IMR-90 (cell line): Measurements from ENCODE around the gene AFAP1L2. TPM values are rescaled to one million over a fixed set of nuclear protein-coding genes. Genes with fewer than 3 reads are reported as not detected.

ENCODE experiments used
- ATAC-seq: fragments of 200-7000 bp; cut with Tn5 transposase; 2 replicates; pipeline ENCODE4 v1.9.1; 2020; ENCODE audit warnings: low read depth, mild to moderate bottlenecking, moderate library complexity
- BruUV-seq: library from RNA; stranded (reverse); fragments of 400-500 nt; replicated peaks from 2 replicates; lab custom pipeline; 2021; lab: Mats Ljungman, UMichigan
- CTCF ChIA-PET: fragments of 300-600 bp; formaldehyde crosslinking; extraction: SDS; loops from one replicate; lab custom pipeline; 2021; ENCODE audit warnings: antibody characterized with exemption; lab: Yijun Ruan, JAX
- POLR2A ChIA-PET: fragments of 300-600 bp; sonication (Branson Sonifier 250); formaldehyde crosslinking; loops from one replicate; lab custom pipeline; 2022; ENCODE audit warnings: antibody characterized with exemption; ENCODE audit not compliant: unreplicated experiment; lab: Charles Lee
- DNase-seq: peaks from one replicate; pipeline ENCODE4 v3.0.0; 2013
- H2AFZ ChIP-seq: replicated peaks from 2 replicates; pipeline ENCODE3; 2013; ENCODE audit warnings: low read length, mild to moderate bottlenecking; ENCODE audit not compliant: poor library complexity
- H2AK5ac ChIP-seq: 2 replicates; pipeline ENCODE4 v1.6.1; 2013; ENCODE audit warnings: low read depth, low read length, inconsistent platforms
- H2AK9ac ChIP-seq: replicated peaks from 2 replicates; pipeline ENCODE3; 2013; ENCODE audit warnings: mild to moderate bottlenecking, low read depth, low read length, moderate library complexity; ENCODE audit not compliant: poor library complexity
- H2BK120ac ChIP-seq: 2 replicates; pipeline ENCODE4 v1.6.1; 2013; ENCODE audit warnings: low read depth, low read length, inconsistent platforms
- H2BK15ac ChIP-seq: 3 replicates; pipeline ENCODE4 v1.6.1; 2013; ENCODE audit warnings: low read depth, low read length, inconsistent platforms
- H2BK20ac ChIP-seq: 2 replicates; pipeline ENCODE4 v1.6.1; 2013; ENCODE audit warnings: low read depth, mild to moderate bottlenecking, inconsistent platforms, low read length, moderate library complexity
- H2BK5ac ChIP-seq: 2 replicates; pipeline ENCODE4 v1.6.1; 2013; ENCODE audit warnings: mild to moderate bottlenecking, low read depth, low read length, inconsistent platforms; ENCODE audit not compliant: poor library complexity, severe bottlenecking
- H3K14ac ChIP-seq: replicated peaks from 2 replicates; pipeline ENCODE4 v1.6.1; 2013; ENCODE audit warnings: low read depth, low read length, inconsistent platforms
- H3K18ac ChIP-seq: 2 replicates; pipeline ENCODE4 v1.6.1; 2013; ENCODE audit warnings: low read depth, low read length, control low read depth
- H3K23ac ChIP-seq: 2 replicates; pipeline ENCODE4 v1.6.1; 2013; ENCODE audit warnings: low read depth, low read length, inconsistent platforms
- H3K27ac ChIP-seq: 2 replicates; pipeline ENCODE4 v1.5.1; 2013; ENCODE audit warnings: mild to moderate bottlenecking, control low read depth, low read length; ENCODE audit not compliant: insufficient read depth
- H3K27me3 ChIP-seq: 2 replicates; pipeline ENCODE4 v1.6.1; 2013; ENCODE audit warnings: low read length; ENCODE audit not compliant: control insufficient read depth, insufficient read depth
- H3K36me3 ChIP-seq: 2 replicates; pipeline ENCODE4 v1.6.1; 2013; ENCODE audit warnings: low read length, mixed read lengths; ENCODE audit not compliant: control insufficient read depth, insufficient read depth
- H3K4ac ChIP-seq: 2 replicates; pipeline ENCODE4 v1.6.1; 2013; ENCODE audit warnings: low read depth, low read length, inconsistent platforms
- H3K4me1 ChIP-seq: 2 replicates; pipeline ENCODE4 v1.6.1; 2013; ENCODE audit warnings: low read length, mixed read lengths; ENCODE audit not compliant: control insufficient read depth, insufficient read depth
- H3K4me2 ChIP-seq: 2 replicates; pipeline ENCODE4 v1.6.1; 2013; ENCODE audit warnings: low read depth, mild to moderate bottlenecking, control low read depth, low read length, moderate library complexity
- H3K4me3 ChIP-seq: 2 replicates; pipeline ENCODE4 v1.5.1; 2013; ENCODE audit warnings: low read depth, mild to moderate bottlenecking, control low read depth, low read length, moderate library complexity; ENCODE audit not compliant: insufficient read depth
- H3K56ac ChIP-seq: 2 replicates; pipeline ENCODE4 v1.6.1; 2013; ENCODE audit warnings: low read length, inconsistent platforms; ENCODE audit not compliant: insufficient read depth; ENCODE audit errors: extremely low read depth
- H3K79me1 ChIP-seq, 2 experiments: 2 replicates each; pipeline ENCODE4 v1.6.1; 2013; ENCODE audit warnings: low read length in 2 of 2, inconsistent platforms in 1 of 2, low read depth in 1 of 2
- H3K9ac ChIP-seq: 2 replicates; pipeline ENCODE4 v1.6.1; 2013; ENCODE audit warnings: low read depth, low read length, control low read depth
- H3K9me1 ChIP-seq: 2 replicates; pipeline ENCODE4 v1.6.1; 2013; ENCODE audit warnings: low read length, inconsistent platforms; ENCODE audit not compliant: insufficient read depth
- H3K9me3 ChIP-seq: 2 replicates; pipeline ENCODE4 v1.6.1; 2013; ENCODE audit warnings: low read length; ENCODE audit not compliant: control insufficient read depth, insufficient read depth
- H4K20me1 ChIP-seq: 2 replicates; pipeline ENCODE4 v1.6.1; 2013; ENCODE audit warnings: low read length, inconsistent platforms; ENCODE audit not compliant: insufficient read depth
- H4K5ac ChIP-seq: 2 replicates; pipeline ENCODE4 v1.6.1; 2013; ENCODE audit warnings: mild to moderate bottlenecking, low read depth, low read length, control low read depth
- H4K8ac ChIP-seq, 2 experiments: 2 replicates each; pipeline ENCODE4 v1.6.1; 2013; ENCODE audit warnings: low read depth in 2 of 2, low read length in 2 of 2, control low read depth in 1 of 2, inconsistent platforms in 1 of 2
- H4K91ac ChIP-seq: 2 replicates; pipeline ENCODE4 v1.6.1; 2013; ENCODE audit warnings: low read depth, low read length, inconsistent platforms; ENCODE audit not compliant: insufficient read depth
- BHLHE40 ChIP-seq: fragments of 150-350 bp; IDR thresholded peaks from 2 replicates; pipeline ENCODE4 v1.6.1; 2016; ENCODE audit warnings: mild to moderate bottlenecking, low read depth, low read length
- CEBPB ChIP-seq: IDR thresholded peaks from 2 replicates; pipeline ENCODE4 v1.6.1; 2012; ENCODE audit warnings: low read depth, low read length, improper control_type of control experiment
- MAFK ChIP-seq: IDR thresholded peaks from 2 replicates; pipeline ENCODE4 v1.6.1; 2012; ENCODE audit warnings: low read depth, low read length, improper control_type of control experiment
- MAZ ChIP-seq: IDR thresholded peaks from 2 replicates; pipeline ENCODE4 v1.6.1; 2012; ENCODE audit warnings: low read depth, mild to moderate bottlenecking, low read length, improper control_type of control experiment, moderate library complexity, borderline replicate concordance
- MXI1 ChIP-seq: IDR thresholded peaks from 2 replicates; pipeline ENCODE4 v1.6.1; 2012; ENCODE audit warnings: low read depth, mild to moderate bottlenecking, low read length, moderate library complexity, borderline replicate concordance
- NFE2L2 ChIP-seq: fragments of 150-350 bp; IDR thresholded peaks from 2 replicates; pipeline ENCODE4 v1.6.1; 2016; ENCODE audit warnings: low read depth, mild to moderate bottlenecking, low read length
- RAD21 ChIP-seq: IDR thresholded peaks from 2 replicates; pipeline ENCODE4 v1.6.1; 2012; ENCODE audit warnings: low read length, improper control_type of control experiment
- RCOR1 ChIP-seq: IDR thresholded peaks from 2 replicates; pipeline ENCODE4 v1.6.1; 2012; ENCODE audit warnings: mild to moderate bottlenecking, low read length, improper control_type of control experiment; ENCODE audit not compliant: insufficient replicate concordance
- RFX5 ChIP-seq: IDR thresholded peaks from 2 replicates; pipeline ENCODE4 v1.8.0; 2012; ENCODE audit warnings: low read depth, mild to moderate bottlenecking, low read length, moderate library complexity
- SMC3 ChIP-seq: fragments of 150-350 bp; IDR thresholded peaks from 2 replicates; pipeline ENCODE4 v1.6.1; 2016; ENCODE audit warnings: low read depth, mild to moderate bottlenecking, antibody characterized with exemption, low read length, moderate library complexity
- USF2 ChIP-seq: fragments of 150-350 bp; IDR thresholded peaks from 2 replicates; pipeline ENCODE4 v1.6.1; 2017; ENCODE audit warnings: mild to moderate bottlenecking, antibody characterized with exemption, low read length, low read depth
- WGBS, 2 experiments: methylation state at CpG; one replicate each; pipeline versions ENCODE4 v1.1.5 to v1.1.7; 2013; ENCODE audit warnings: missing lambda C conversion rate in 2 of 2; ENCODE audit not compliant: insufficient read length in 1 of 2; ENCODE audit errors: extremely low coverage in 2 of 2; 5-methylcytosine and 5-hydroxymethylcytosine counted together
- dilution Hi-C: fragments of 300-500 bp; cut with HindIII; formaldehyde crosslinking; loops from one replicate; pipeline ENCODE4 v1.14.3; 2018; ENCODE audit warnings: low sequenced_read_pairs; ENCODE audit not compliant: unreplicated experiment
- in situ Hi-C: fragments of 300-500 bp; cut with MboI; formaldehyde crosslinking; loops from 3 replicates; pipeline ENCODE4 v1.14.3; 2019; ENCODE audit warnings: low sequenced_read_pairs, inconsistent platforms, mixed read lengths
- intact Hi-C: fragments of 100-400 bp; cut with micrococcal nuclease; formaldehyde crosslinking; loops from 2 replicates; pipeline ENCODE4 v1.10.0; 2022
- polyA plus RNA-seq, 3 experiments: library from polyadenylated mRNA; depleted of rRNA; stranded (reverse); fragments of >200 nt; gene quantifications; 2 replicates each; pipeline ENCODE4 v1.2.3, GENCODE V29; 2012; ENCODE audit warnings: low replicate concordance in 1 of 3
- total RNA-seq: library from RNA; depleted of rRNA; stranded (reverse); fragments of >200 nt; gene quantifications from 2 replicates; pipeline ENCODE4 v1.2.3, GENCODE V29; 2012
- TF ChIP-seq, protein P1 (sequence below): fragments of 150-350 bp; IDR thresholded peaks from 2 replicates; pipeline ENCODE4 v1.6.1; 2016; ENCODE audit warnings: low read depth, mild to moderate bottlenecking, low read length, moderate library complexity, borderline replicate concordance

Gene AFAP1L2
- total and polyA plus RNA-seq, 2 of the 4 experiments (the other 2 are of a cell fraction), result under 0.01 to 0.10 TPM

- no peak overlapping the region for H3K4me2 ChIP-seq
- no peaks in the 10 kb centered on the region for H3K36me3 ChIP-seq
- H3K4me3 ChIP-seq, result no peak overlapping the region
- no peak overlapping the region for H4K8ac ChIP-seq
- no peak overlapping the region for H2AK9ac ChIP-seq
- H3K9me3 ChIP-seq, result no peaks in the 10 kb centered on the region
- no peak overlapping the region for H2BK5ac ChIP-seq
- TF ChIP-seq, protein P1, sequence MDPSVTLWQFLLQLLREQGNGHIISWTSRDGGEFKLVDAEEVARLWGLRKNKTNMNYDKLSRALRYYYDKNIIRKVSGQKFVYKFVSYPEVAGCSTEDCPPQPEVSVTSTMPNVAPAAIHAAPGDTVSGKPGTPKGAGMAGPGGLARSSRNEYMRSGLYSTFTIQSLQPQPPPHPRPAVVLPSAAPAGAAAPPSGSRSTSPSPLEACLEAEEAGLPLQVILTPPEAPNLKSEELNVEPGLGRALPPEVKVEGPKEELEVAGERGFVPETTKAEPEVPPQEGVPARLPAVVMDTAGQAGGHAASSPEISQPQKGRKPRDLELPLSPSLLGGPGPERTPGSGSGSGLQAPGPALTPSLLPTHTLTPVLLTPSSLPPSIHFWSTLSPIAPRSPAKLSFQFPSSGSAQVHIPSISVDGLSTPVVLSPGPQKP, result no peak
- no peak for TF ChIP-seq BHLHE40
- TF ChIP-seq MXI1, result no peak
- no peak for TF ChIP-seq NFE2L2
- no peak for TF ChIP-seq USF2
- TF ChIP-seq RFX5, result no peak
- TF ChIP-seq SMC3, result no peak
- no peak for TF ChIP-seq RCOR1
- TF ChIP-seq MAZ, result no peak
- TF ChIP-seq RAD21, result no peak
- no peak for TF ChIP-seq MAFK
- TF ChIP-seq CEBPB, result no peak
- DNase-seq, result no peak
- ATAC-seq, result no peak
- H2BK120ac ChIP-seq, result no peak overlapping the region
- ChIA-PET CTCF (no interaction called here), POLR2A (no interaction called here)
- intact Hi-C loops, result no loop called here
- in situ Hi-C loops, result no loop called here
- H4K91ac ChIP-seq, result no peak overlapping the region
- dilution Hi-C loops, result no loop called here
- no peak overlapping the region for H2AK5ac ChIP-seq
- H2BK15ac ChIP-seq, result no peak overlapping the region
- H3K4me1 ChIP-seq, result no peaks in the 10 kb centered on the region
- H2BK20ac ChIP-seq, result no peak overlapping the region
- H3K18ac ChIP-seq, result no peak overlapping the region
- H3K56ac ChIP-seq, result no peak overlapping the region
- no peak overlapping the region for H3K14ac ChIP-seq
- H4K20me1 ChIP-seq, result no peaks in the 10 kb centered on the region
- no peak overlapping the region for H4K5ac ChIP-seq
- no TSS peak for BruUV-seq
- H3K79me1 ChIP-seq, result no peaks in the 10 kb centered on the region
- H3K23ac ChIP-seq, result no peak overlapping the region
- H3K9me1 ChIP-seq, result no peaks in the 10 kb centered on the region
- no peak overlapping the region for H3K9ac ChIP-seq
- H3K4ac ChIP-seq, result no peak overlapping the region
- peaks cover 30% of the 10 kb centered on the region for H3K27me3 ChIP-seq
- WGBS, 2 experiments, result no CpG with 5 or more reads among the region's 5 CpGs
- H3K27ac ChIP-seq, result no peak overlapping the region
- no peak overlapping the region for H2AFZ ChIP-seq
Observed at GRCh38 chr10:114380797-114381196, 23.5 kb downstream of the AFAP1L2 start.
